Body of pancreas (tissue), 4 donors: ENCODE measurements around the gene PFDN1.

Source experiments
- CTCF ChIP-seq, 7 experiments: fragments of 450-650 bp in 4 of 7; fragments of 200-600 bp in 3 of 7; sonication (generic) in 3 of 7; IDR thresholded peaks; one replicate each; pipeline ENCODE4 v1.5.1; 2016 to 2019; ENCODE audit warnings: antibody characterized with exemption in 7 of 7
- POLR2A ChIP-seq, 3 donors: fragments of 450-650 bp; IDR thresholded peaks; one replicate each; pipeline ENCODE4 v1.6.1; 2016; ENCODE audit warnings: antibody characterized with exemption in 3 of 3, mild to moderate bottlenecking in 2 of 3

- TF ChIP-seq CTCF (IDR thresholded peaks at IDR 0.05): no peak
- no peak for TF ChIP-seq POLR2A (IDR thresholded peaks at IDR 0.05)
Observed at GRCh38 chr5:140259500-140259899, 43.4 kb downstream of the PFDN1 start.
